Measurements from ENCODE around the gene TAS2R16. TPM values are rescaled to one million over a fixed set of nuclear protein-coding genes. Genes with fewer than 3 reads are reported as not detected.

TAS2R16 gene, protein sequence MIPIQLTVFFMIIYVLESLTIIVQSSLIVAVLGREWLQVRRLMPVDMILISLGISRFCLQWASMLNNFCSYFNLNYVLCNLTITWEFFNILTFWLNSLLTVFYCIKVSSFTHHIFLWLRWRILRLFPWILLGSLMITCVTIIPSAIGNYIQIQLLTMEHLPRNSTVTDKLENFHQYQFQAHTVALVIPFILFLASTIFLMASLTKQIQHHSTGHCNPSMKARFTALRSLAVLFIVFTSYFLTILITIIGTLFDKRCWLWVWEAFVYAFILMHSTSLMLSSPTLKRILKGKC
- not detected for total RNA-seq

- DNase-seq, result no peak
Observed at GRCh38 chr7:122995600-122995999, at the start of gene TAS2R16. Gene TAS2R16, minus strand, starts transcription at chr7:122995700. Its CDS starts 66 bp downstream, at chr7:122995634.

DNA sequence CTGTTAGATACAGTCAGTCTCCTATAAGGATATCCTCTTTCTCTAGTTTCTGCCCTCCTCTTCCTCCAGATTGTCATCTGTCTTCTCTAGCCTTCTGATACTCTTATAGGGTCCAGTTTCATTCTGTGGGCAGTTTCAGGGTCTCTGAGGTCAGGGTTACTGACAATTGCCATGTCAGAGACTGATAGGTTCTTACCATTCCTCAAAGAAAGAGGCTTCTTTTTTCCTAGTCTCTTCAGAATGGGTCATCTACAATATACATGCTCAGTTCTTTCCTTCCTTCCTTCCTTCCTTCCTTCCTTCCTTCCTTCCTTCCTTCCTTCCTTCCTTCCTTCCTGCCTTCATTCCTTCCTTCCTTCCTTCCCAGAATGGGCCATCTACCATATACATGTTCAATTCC lies 48.1 kb upstream of the TAS2R16 start:
- DNase-seq, result no peak

GRCh38 chr7:123041101-123041500 lies 45.6 kb upstream of the TAS2R16 start:
- no peak for DNase-seq

GRCh38 chr7:123039269-123039668 lies 43.8 kb upstream of the TAS2R16 start:
- no peak for DNase-seq

DNA sequence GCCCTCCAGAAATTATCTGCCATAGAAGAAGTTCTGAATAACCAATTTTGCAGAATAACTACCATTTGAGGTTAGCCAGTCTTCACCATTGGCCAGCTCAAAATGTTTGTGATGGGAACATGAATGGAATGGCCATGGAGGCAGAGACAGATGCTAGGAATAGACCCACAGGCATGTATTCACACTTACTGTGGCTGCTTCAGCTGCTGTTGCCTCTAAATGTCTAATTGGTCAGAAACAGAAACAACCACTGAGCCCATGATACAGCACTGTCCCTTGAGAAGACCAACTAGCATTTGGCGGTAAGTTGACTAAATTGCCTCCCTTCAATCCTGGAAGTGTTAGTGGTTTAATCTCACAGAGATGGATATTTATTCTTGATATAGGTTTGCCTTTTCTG lies 38.6 kb upstream of the TAS2R16 start:
- no peak for DNase-seq

- DNase-seq, result no peak
Observed at GRCh38 chr7:123030631-123031030, 35.1 kb upstream of the TAS2R16 start.

DNA sequence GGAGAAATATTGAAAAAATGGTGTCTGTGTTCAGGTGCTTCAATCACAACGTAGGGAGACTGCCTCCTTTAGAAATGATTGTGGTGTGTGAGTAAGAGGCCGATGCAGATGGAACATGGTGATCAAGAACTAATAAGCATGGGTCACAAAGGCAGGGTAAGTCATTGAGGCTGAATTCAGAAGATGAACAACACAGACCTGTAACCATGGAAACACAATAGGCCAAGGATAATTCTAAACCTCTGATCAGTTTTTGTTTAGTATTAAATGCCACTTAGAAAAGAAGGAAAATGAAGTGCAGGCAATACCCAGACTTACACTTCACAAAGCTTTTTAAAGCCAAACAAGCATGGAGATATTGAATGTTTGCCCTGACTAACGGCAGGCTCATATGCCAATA lies 32.8 kb upstream of the TAS2R16 start:
- DNase-seq, result no peak

DNA sequence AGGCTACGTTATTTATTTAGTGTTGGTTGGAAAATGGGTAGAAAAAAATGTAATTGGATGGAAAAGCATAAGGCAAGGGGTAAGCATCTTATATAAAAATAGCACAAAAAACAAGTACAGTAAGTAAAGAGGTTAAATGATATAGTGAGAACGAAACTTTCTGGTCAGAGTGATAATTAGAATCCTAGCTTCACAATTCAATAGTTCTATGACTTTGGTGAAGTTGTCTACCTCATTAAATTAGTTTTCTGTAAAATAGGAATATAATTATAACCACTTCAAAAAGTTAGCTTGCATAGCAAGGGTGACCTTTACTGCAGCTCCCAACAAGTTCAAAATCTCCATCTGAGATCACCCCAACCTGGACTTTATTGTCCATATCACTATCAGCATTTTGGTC lies 30.8 kb upstream of the TAS2R16 start:
- no peak for DNase-seq

DNA sequence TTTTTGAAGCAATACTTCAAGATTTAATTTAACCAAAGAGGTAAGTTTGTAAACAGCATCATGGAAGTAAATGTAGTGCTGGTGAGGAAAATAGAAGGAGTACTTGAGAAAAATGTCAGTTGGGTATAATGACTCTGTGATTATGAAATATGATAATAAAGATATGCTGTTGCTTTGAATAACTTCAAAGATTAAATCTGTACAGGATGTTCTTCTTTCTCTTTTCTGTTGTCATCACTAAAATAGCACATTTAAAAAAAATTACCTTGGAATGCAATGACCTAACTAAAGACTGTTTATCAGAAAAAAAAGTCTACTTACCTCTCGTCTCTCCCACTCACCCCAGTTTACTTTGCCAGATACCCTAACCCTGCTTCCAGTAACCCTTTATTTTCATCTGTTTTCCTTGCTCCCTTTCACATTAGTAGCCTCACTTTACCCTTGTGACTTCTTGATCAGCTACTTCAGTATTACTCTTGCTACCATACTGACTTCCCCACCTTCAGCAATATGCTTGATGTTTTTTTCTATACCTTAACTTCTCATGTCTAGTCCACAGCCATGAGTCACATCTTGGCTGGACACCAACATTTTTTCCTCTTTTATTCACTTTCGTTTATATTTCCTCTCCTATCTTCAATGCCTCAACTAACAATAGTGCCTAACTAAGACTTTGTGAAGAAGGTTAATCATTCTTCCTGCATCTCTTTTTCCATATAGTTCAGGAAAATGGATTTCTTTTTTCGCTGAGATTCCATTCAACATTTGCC lies 29.7 kb upstream of the TAS2R16 start:
- DNase-seq, result no peak

DNA sequence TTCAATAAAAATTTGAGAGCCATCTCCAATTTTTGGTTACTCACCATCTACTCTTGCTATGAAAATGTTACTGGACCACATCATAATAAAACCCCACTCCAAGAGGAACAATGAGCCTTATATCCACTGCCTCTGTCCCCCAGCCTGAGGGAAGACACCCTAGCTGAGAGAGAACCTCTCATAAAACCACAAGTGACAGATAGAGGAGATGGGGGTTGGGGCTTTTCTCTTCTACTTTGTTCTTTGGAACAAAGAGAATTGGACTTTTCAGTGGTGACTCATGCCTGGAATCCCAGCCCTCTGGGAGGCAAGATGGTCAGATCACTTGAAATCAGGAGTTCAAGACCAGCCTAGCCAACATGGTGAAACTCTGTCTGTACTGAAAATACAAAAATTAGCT lies 27.6 kb upstream of the TAS2R16 start:
- DNase-seq, result no peak

GRCh38 chr7:123022576-123022975 lies 27.1 kb upstream of the TAS2R16 start:
- DNase-seq, result no peak

DNA sequence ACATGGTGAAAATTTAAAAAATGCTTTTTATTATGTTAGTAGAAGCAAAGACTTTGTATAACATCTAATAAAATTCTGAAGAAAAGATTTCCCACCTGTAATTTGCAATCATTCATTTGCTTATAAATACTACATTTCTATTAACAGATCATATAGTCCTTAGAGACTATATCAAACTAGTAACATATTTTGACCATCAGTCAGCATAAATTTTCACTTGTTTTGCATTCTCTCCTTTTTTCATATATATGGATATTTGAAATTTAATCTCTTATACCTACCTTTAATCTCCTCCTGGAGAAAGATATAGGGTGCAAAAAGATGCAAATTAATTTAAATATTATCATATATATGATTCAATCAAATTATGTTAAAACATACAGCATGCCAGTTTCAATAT lies 16.9 kb upstream of the TAS2R16 start:
- no peak for DNase-seq

DNA sequence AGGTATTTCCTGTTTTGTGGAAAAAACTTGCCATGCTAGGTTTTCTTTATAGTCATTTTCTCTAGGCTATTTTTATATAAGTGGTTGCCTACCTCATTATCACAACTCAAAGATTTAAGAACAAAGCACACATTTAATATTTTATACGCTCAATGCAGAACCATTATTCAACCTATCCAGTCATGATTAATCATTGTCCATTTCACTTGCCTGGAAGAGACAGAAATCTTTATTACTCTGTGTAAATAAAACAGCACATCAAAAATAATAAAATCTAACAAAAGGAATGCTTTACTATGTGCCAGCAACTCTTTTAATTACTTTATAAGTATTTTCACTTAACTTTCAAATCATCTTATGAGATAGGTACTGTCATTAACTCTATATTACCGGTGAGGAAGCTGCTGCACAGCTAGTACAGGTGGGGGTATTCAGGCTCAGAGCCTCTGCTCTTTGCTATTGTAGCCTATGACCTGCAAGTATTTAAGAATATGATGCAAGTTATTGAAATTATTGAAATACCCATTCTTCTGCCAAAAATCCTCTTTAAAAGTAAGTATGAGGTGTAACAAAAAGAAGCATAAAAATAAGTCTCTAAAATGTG lies 16.4 kb upstream of the TAS2R16 start:
- no peak for DNase-seq

- DNase-seq, result no peak
Observed at GRCh38 chr7:123004931-123005330, 9.4 kb upstream of the TAS2R16 start.

GRCh38 chr7:123003539-123004126 lies 8.1 kb upstream of the TAS2R16 start:
- DNase-seq, result no peak

DNA sequence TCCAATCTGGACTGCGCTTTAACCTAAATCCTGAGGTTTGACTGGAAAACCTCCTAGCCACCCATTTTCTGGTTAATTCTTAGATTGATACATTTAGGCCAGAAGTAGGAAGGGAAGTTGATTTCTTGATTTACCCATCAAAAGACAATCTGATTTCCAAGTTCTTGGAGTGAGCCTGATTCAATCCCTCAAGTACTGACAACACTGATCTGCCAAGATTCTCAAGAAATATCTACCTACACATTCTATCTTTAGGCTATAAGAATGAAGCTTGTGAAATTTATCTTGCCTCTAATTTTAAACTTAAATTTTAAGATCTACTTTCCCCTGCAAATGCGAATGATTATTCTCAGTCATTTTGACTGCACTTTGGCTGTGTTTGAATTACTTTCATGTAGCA lies 5.9 kb downstream of the TAS2R16 start:
- no peak for DNase-seq

DNA sequence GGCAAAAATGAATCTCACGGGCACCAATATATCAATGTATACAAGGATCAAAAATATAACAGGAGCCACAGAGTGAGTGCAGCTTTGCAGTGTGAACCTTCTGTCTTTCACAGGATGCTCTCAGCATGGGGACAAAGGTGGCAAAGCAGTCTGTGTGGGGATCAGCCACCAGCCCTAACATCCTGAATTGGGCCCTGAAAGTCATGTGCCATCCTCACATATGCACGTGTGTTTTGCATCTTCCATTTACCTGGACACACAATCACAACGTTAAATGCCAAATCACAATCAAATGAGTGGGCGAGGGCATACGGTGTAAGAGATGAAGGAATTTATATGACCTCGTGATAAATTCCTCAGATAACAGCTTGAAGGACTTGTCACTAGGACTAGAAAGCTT lies 6.5 kb downstream of the TAS2R16 start:
- DNase-seq, result no peak

DNA sequence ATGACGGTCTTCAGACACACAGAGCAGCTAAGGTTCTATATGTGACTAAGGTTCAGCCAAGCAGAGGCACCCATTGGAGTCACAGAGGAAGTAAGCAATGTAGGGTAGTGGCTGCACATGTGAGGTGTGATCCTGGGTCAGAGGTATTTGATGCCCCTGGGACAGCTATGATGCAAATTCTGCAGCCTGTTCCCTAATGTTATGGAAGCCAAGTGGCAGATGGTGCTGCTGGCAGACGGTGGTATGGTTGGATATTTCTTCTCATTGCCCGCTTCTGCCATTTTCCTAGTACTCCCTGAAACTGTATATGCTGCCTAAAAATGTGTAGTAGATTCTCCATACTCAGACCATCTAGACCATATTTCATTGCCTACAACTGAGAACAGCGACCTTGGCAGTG lies 7.2 kb downstream of the TAS2R16 start:
- no peak for DNase-seq

- no peak for DNase-seq
Observed at GRCh38 chr7:122987463-122987862, 8.0 kb downstream of the TAS2R16 start.

DNA sequence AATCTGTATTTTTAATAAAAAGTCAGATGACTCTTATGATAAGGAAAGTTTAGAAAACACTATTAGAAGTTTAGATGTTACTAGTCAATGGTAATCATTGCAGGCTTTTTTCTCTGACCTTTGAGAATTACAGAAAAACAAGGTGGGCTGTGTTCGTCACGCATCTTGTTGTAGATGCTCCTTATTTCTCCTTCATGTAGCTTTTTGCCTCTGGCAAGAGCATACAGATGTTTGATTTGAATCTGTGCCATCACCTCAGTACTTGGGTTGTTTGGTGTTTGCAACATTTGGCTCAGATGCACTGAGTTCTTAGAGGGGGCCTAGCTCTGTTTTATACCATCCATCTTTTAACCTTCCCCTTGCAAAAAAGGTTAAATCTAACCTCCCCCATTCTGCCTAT lies 11.5 kb downstream of the TAS2R16 start:
- no peak for DNase-seq

DNA sequence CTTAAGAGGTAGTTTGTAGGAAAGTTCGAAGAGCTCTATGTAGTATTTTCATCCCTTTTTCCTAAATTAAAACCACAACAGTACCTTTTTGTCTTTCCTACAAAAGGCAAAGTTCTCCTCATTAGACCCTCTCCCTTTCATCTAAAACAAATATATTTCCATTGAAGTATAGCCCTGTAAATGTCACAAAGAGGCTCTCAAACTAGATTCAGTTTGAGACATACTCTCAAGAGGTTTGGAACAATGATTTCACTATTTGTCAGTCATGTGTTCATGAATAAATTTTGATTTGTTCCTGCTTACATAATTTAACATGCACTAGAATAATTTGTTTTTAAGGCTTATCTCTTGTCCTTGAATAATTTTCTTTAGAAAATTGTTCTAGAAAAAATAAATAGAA lies 12.2 kb downstream of the TAS2R16 start:
- DNase-seq, result no peak

- no peak for DNase-seq
Observed at GRCh38 chr7:122975341-122975740, 20.2 kb downstream of the TAS2R16 start.

GRCh38 chr7:122974229-122974628 lies 21.3 kb downstream of the TAS2R16 start:
- DNase-seq, result no peak

- no peak for DNase-seq
Observed at GRCh38 chr7:122972056-122972455, 23.4 kb downstream of the TAS2R16 start.

Data from effector CD4-positive, alpha-beta T cell (primary cell).